Transverse colon (tissue), 4 donors: Measurements from ENCODE around the gene KLHDC8A. TPM values are rescaled to one million over a fixed set of nuclear protein-coding genes. Genes with fewer than 3 reads are reported as not detected.
A peak's percentile ranks its signal among the peaks of the same experiment; 100 is the strongest.

Experiments used
- DNase-seq: peaks from one replicate; pipeline ENCODE4 v3.0.0-alpha.2; 2019
- H3K27ac ChIP-seq, 4 donors: fragments of 200-600 bp; sonication (generic); 2 replicates each; pipeline ENCODE4 v1.5.1; 2016 to 2018; ENCODE audit warnings: inconsistent platforms in 4 of 4
- H3K27me3 ChIP-seq: fragments of 200-600 bp; sonication (generic); 2 replicates; pipeline ENCODE4 v1.5.1; 2017; ENCODE audit warnings: inconsistent platforms
- H3K36me3 ChIP-seq, 4 donors: fragments of 200-600 bp; sonication (generic); 2 replicates each; pipeline ENCODE4 v1.5.1; 2017 to 2019; ENCODE audit warnings: inconsistent platforms in 4 of 4
- H3K4me1 ChIP-seq, 4 donors: fragments of 200-600 bp; sonication (generic); 2 replicates each; pipeline ENCODE4 v1.5.1; 2017 to 2020; ENCODE audit warnings: inconsistent platforms in 4 of 4
- H3K4me3 ChIP-seq, 4 donors: fragments of 200-600 bp; sonication (generic); 1 replicate in 1 of 4; 2 replicates in 3 of 4; pipeline versions ENCODE4 v1.5.1 to v1.6.1; 2017 to 2019; ENCODE audit warnings: inconsistent platforms in 4 of 4
- H3K9me3 ChIP-seq, 2 donors: fragments of 200-600 bp; sonication (generic); 2 replicates each; pipeline ENCODE4 v1.5.1; 2017 to 2019; ENCODE audit warnings: inconsistent platforms in 2 of 2
- CTCF ChIP-seq, 5 experiments: fragments of 200-600 bp in 3 of 5; fragments of 450-650 bp in 2 of 5; sonication (generic) in 3 of 5; IDR thresholded peaks; 1 replicate in 2 of 5; 2 replicates in 3 of 5; pipeline ENCODE4 v1.5.1; 2016 to 2017; ENCODE audit warnings: antibody characterized with exemption in 5 of 5, inconsistent platforms in 3 of 5, mild to moderate bottlenecking in 2 of 5, moderate library complexity in 1 of 5
- EP300 ChIP-seq: sonication (generic); formaldehyde crosslinking; IDR thresholded peaks from one replicate; pipeline ENCODE4 v1.6.1; 2017; ENCODE audit warnings: antibody characterized with exemption, low read depth
- POLR2A ChIP-seq: fragments of 450-650 bp; IDR thresholded peaks from one replicate; pipeline ENCODE4 v1.6.1; 2016; ENCODE audit warnings: antibody characterized with exemption, mild to moderate bottlenecking, moderate library complexity
- POLR2AphosphoS5 ChIP-seq, 3 donors: sonication (generic); formaldehyde crosslinking; IDR thresholded peaks; one replicate each; pipeline ENCODE4 v1.6.1; 2016; ENCODE audit warnings: antibody characterized with exemption in 3 of 3
- WGBS, 2 donors: methylation state at CpG; one replicate each; pipeline ENCODE4 v1.1.5; 2018; ENCODE audit warnings: low coverage in 1 of 2; 5-methylcytosine and 5-hydroxymethylcytosine counted together
- in situ Hi-C, 4 donors: fragments of 200-750 bp; cut with MboI; loops; one replicate each; pipeline versions ENCODE4 v1.15.0 to v1.15.1; 2017; ENCODE audit warnings: low sequenced_read_pairs in 3 of 4, low pct_ligation_motif_present in 1 of 4, low pct_unique_long_range_greater_than_20kb in 1 of 4
- intact Hi-C: fragments of 100-400 bp; cut with DNase I; formaldehyde crosslinking; loops from one replicate; pipeline ENCODE4 v1.15.1; 2023; ENCODE audit warnings: low total_unique reads
- total RNA-seq, 4 donors: library from RNA; depleted of rRNA; stranded (reverse); fragments of >200 nt; gene quantifications; one replicate each; pipeline ENCODE4 v1.1.0, GENCODE V29; 2016

Gene KLHDC8A
- total RNA-seq, 4 donors from 2014 or later, result 0.32 to 0.41 TPM; not detected in 2

DNA sequence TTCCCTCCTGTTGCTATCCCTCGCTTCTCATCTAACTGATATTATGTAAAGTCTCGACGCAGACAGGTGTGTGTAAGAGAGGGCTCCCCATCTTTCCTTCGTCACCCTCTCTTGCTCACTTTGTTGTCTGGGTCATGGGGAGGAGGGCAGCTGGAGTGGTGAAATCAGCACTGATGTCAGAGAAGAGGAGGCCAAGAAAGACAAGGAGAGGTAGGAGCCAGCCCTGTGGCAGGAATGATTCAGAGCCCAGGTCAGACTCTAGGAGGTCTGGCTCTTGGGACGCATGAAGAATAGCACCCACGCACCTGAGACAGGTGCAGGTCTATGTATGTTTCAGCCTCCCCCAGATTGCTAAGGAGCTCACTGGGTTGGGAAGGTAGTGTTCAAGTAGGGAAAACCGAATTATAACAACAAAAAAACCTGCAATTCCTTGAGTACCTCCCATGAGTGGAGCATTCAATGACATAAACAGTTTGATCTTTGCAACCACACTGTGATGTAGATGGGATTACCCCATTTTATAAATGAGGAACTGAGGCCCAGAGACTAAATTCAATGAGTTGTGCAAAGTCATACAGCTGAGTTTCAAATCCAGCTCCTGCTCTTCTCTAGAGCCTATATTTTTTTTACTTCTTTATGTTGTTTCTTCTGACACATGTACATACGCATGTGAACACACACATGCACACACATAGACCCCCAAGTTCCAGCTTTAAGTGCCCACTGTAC lies 45.6 kb downstream of the KLHDC8A start:
- no peak for TF ChIP-seq POLR2AphosphoS5 (IDR thresholded peaks at IDR 0.05)
- no peak for TF ChIP-seq CTCF (IDR thresholded peaks at IDR 0.05)
- no peak for TF ChIP-seq EP300
- TF ChIP-seq POLR2A, result no peak
- intact Hi-C loops (no loop called here), in situ Hi-C loops (no loop called here)
- no peak for DNase-seq
- 80% methylated on average over 1 to 8 of the region's 8 CpGs for WGBS, 2 donors
- H3K4me3 ChIP-seq, result no peak overlapping the region
- H3K27ac ChIP-seq, result peak overlapping the region in 2 of 4 donors; percentile 5 to 84
- H3K36me3 ChIP-seq, result peaks cover 0 to 23% (median 9%) of the 10 kb centered on the region in 4 donors
- no peaks in the 10 kb centered on the region for H3K9me3 ChIP-seq
- H3K27me3 ChIP-seq, result no peaks in the 10 kb centered on the region
- H3K4me1 ChIP-seq, result peaks cover 29 to 91% (median 58%) of the 10 kb centered on the region in 4 donors

GRCh38 chr1:205309741-205310140 lies 47.0 kb downstream of the KLHDC8A start:
- DNase-seq, result no peak
- intact Hi-C loops (no loop called here), in situ Hi-C loops (no loop called here)
- peaks cover 0 to 36% (median 15%) of the 10 kb centered on the region in 4 donors for H3K36me3 ChIP-seq
- peaks cover 18 to 80% (median 47%) of the 10 kb centered on the region in 4 donors for H3K4me1 ChIP-seq
- no peaks in the 10 kb centered on the region for H3K9me3 ChIP-seq
- no peak overlapping the region for H3K4me3 ChIP-seq
- H3K27ac ChIP-seq, result no peak overlapping the region
- TF ChIP-seq POLR2A (no peak), POLR2AphosphoS5 (IDR thresholded peaks at IDR 0.05) (no peak), CTCF (IDR thresholded peaks at IDR 0.05) (no peak), EP300 (no peak)
- 22% methylated on average over 1 of the region's 1 CpG; no CpG with 5 or more reads in 1 of the 2 donors for WGBS, 2 donors
- no peaks in the 10 kb centered on the region for H3K27me3 ChIP-seq

DNA sequence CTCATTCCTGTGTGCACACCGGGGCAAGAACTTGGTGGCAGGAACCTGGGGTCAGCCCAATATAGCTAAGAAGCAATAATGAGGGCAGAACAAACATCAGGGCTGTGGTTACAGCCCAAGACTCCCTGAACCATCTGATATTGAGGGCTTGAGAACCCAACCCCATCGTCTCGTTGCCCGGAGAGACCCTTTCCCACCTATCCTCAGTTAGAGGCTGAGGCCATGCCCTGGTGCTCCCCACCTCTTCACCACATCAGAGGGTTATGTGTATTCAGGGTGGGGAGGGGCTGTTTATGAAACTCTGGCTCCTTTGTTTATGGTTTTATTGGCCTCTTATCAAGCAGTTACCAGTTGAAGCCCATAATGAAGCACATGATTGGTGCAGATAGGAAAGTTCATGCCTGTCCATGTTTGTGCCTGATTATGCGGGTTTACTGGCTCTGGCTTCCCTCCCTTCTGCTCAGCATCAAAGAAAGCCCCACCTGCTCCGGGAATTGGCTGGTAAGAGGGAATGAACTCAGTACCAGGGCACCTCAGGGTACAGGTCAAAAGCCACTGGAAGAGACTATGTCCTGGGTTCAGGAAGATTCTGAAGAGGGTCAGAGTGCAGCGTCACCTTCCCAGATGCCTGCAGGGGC lies 49.7 kb downstream of the KLHDC8A start:
- H3K4me3 ChIP-seq, result no peak overlapping the region
- H3K4me1 ChIP-seq, result peaks cover 6 to 60% (median 35%) of the 10 kb centered on the region in 4 donors
- peaks cover 0 to 49% (median 24%) of the 10 kb centered on the region in 4 donors for H3K36me3 ChIP-seq
- H3K27me3 ChIP-seq, result no peaks in the 10 kb centered on the region
- H3K9me3 ChIP-seq, result no peaks in the 10 kb centered on the region
- peak; percentile 81 for DNase-seq
- peak in 2 of 3 donors; percentile 47 to 73 for TF ChIP-seq POLR2AphosphoS5 (IDR thresholded peaks at IDR 0.05)
- no peak for TF ChIP-seq CTCF (IDR thresholded peaks at IDR 0.05)
- TF ChIP-seq EP300, result no peak
- no peak for TF ChIP-seq POLR2A
- 37 to 64% methylated on average over 2 to 7 of the region's 7 CpGs for WGBS, 2 donors
- intact Hi-C loops (no loop called here), in situ Hi-C loops (no loop called here)
- peak overlapping the region; percentile 53 to 78 (median 61) for H3K27ac ChIP-seq

DNA sequence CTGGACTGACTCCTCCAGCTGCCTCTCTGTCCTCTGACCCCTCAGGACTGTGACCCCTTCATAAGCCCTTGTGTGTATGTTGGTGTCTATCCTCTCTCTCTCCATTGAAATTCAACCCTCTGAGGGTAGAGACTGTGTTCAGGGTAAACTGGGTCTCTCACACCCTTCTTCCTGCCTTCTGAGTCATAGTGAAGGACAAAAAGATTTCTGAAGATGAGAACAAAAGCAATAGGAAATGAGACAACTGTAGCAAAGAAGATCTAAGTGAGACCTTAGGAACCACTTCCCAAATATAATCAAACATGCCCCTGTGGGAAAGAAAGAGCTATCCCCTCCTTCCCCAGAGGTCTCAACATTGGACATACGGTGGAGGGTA lies 52.0 kb downstream of the KLHDC8A start:
- Histone ChIP-seq H3K27ac (no peak overlapping the region), H3K36me3 (peaks cover 0 to 43% (median 23%) of the 10 kb centered on the region in 4 donors)

More for the DNA sequence above, 52.0 kb downstream of the KLHDC8A start:
- Histone ChIP-seq H3K9me3 (no peaks in the 10 kb centered on the region), H3K4me1 (peaks cover 13 to 54% (median 41%) of the 10 kb centered on the region in 4 donors), H3K4me3 (no peak overlapping the region), H3K27me3 (no peaks in the 10 kb centered on the region)
- TF ChIP-seq POLR2AphosphoS5 (IDR thresholded peaks at IDR 0.05), result no peak
- TF ChIP-seq POLR2A, result no peak
- TF ChIP-seq CTCF (IDR thresholded peaks at IDR 0.05), result no peak
- TF ChIP-seq EP300, result no peak
- WGBS, 2 donors, result 86% methylated on average over 1 of the region's 1 CpG; no CpG with 5 or more reads in 1 of the 2 donors
- intact Hi-C loops, result no loop called here
- DNase-seq, result no peak
- in situ Hi-C loops, result no loop called here
